ENCODE data around the gene HOXD9. TPM values are rescaled to one million over a fixed set of nuclear protein-coding genes. Genes with fewer than 3 reads are reported as not detected.

Gene HOXD9
- total RNA-seq, 2 experiments from 2014 or later: not detected

DNA sequence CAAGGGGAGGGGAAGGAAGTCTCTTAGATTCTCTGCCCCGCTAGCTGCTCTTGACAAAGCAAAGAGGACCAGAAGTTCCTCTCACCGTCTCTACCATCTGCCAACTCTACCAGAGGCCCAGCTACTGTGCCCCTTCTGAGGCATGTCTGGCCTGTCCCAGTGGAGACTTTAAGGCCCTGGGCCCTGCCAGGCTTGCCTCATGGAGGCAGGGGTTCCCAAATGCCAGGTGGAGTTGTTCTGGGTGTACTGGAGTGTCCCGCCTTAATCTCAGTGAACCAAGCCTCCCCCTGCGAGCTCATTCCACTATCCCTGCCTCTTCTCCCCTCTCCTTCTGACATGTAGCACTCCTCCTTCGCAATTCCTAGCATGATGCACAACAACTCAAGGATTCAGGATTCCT lies 20.7 kb upstream of the HOXD9 start:
- Mint-ChIP-seq H3K9me3 (no peaks in the 10 kb centered on the region), H3K27ac (no peak overlapping the region), H3K4me3 (no peak overlapping the region), H3K4me1 (ENCODE audit: low read depth) (peaks cover 25% of the 10 kb centered on the region), H3K27me3 (peaks cover 86% of the 10 kb centered on the region), H3K36me3 (peaks cover 2% of the 10 kb centered on the region)
- no peak for DNase-seq
- intact Hi-C loops (cut with micrococcal nuclease): no loop called here
- POLR2A ChIA-PET: no interaction called here
- CTCF ChIA-PET: interaction anchor here (1.3 to 1.4 kb wide), 2 partner anchors 25 to 412 kb away, joined by 5 to 6 read pairs; no protein-coding TSS in a partner anchor

DNA sequence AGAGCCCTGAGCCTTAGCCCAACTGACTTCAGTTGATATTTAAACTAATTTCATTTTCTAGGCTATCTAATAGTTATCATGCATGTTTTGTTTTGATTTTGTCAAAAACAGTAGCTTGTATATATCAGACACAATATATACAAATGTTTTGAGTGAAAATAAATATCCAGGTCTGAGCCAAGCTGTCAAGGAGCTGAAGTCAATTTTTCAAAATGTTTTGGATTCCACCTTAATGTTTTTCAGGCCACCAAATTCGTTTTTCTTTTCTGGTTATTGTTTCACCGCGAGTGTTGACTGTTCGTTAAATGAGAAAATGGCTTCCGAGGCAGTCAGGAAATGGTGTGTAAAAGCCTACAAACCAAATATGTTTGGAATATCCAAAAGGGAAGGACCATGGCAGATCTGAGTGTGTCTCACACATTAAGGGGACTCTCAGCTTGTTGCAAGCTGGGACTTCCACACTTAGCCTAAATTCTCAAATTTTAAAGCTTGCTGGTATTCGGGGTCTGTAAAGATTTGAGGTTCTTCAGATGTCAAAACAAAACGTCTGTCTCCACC lies 20.1 kb upstream of the HOXD9 start:
- CTCF ChIA-PET: interaction anchor here (0.6 to 1.4 kb wide), 4 partner anchors 9 to 413 kb away, joined by 3 to 6 read pairs (median 4); no protein-coding TSS in a partner anchor
- Mint-ChIP-seq H3K27ac (no peak overlapping the region), H3K36me3 (peaks cover 2% of the 10 kb centered on the region), H3K4me3 (no peak overlapping the region), H3K27me3 (peaks cover 85% of the 10 kb centered on the region), H3K9me3 (no peaks in the 10 kb centered on the region), H3K4me1 (ENCODE audit: low read depth) (peaks cover 27% of the 10 kb centered on the region)
- POLR2A ChIA-PET: no interaction called here
- no peak for DNase-seq
- intact Hi-C loops (cut with micrococcal nuclease): no loop called here

DNA sequence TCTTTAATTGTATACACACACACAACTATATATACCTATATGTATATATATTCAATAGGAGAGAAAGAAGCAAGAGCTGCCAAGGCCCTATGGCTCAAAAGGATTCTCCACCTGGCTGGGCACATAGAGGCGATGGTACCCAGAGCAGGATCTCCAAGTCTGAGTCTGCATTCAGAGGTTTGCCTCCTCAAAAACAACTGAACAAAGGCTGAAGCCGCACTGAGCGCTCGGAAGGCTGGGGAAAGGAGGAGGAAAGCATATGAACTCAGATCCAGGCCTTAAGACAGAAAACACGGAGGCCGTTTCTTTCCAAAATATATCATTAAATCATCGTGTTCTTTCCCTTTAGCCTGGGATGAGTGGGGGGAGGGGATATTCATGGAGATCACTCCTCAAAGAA lies 19.3 kb upstream of the HOXD9 start:
- H3K4me3 Mint-ChIP-seq: no peak overlapping the region
- H3K9me3 Mint-ChIP-seq: no peaks in the 10 kb centered on the region
- H3K4me1 Mint-ChIP-seq (ENCODE audit: low read depth): peaks cover 22% of the 10 kb centered on the region
- CTCF ChIA-PET: interaction anchor here (1.0 to 2.0 kb wide), 2 partner anchors 8 to 24 kb away, joined by 3 to 5 read pairs; no protein-coding TSS in a partner anchor
- peaks cover 2% of the 10 kb centered on the region for H3K36me3 Mint-ChIP-seq
- no peak overlapping the region for H3K27ac Mint-ChIP-seq
- POLR2A ChIA-PET: no interaction called here
- no peak for DNase-seq
- H3K27me3 Mint-ChIP-seq: peaks cover 79% of the 10 kb centered on the region
- intact Hi-C loops (cut with micrococcal nuclease): no loop called here

GRCh38 chr2:176103742-176104315 lies 18.7 kb upstream of the HOXD9 start:
- Mint-ChIP-seq H3K4me3 (no peak overlapping the region), H3K36me3 (peaks cover 3% of the 10 kb centered on the region), H3K4me1 (ENCODE audit: low read depth) (peaks cover 23% of the 10 kb centered on the region), H3K9me3 (no peaks in the 10 kb centered on the region), H3K27ac (no peak overlapping the region), H3K27me3 (peaks cover 80% of the 10 kb centered on the region)
- DNase-seq: no peak
- intact Hi-C loops (cut with micrococcal nuclease): no loop called here
- ChIA-PET CTCF (interaction anchor here (1.0 to 2.0 kb wide), 2 partner anchors 23 to 37 kb away, joined by 3 to 5 read pairs; no protein-coding TSS in a partner anchor), POLR2A (no interaction called here)

DNA sequence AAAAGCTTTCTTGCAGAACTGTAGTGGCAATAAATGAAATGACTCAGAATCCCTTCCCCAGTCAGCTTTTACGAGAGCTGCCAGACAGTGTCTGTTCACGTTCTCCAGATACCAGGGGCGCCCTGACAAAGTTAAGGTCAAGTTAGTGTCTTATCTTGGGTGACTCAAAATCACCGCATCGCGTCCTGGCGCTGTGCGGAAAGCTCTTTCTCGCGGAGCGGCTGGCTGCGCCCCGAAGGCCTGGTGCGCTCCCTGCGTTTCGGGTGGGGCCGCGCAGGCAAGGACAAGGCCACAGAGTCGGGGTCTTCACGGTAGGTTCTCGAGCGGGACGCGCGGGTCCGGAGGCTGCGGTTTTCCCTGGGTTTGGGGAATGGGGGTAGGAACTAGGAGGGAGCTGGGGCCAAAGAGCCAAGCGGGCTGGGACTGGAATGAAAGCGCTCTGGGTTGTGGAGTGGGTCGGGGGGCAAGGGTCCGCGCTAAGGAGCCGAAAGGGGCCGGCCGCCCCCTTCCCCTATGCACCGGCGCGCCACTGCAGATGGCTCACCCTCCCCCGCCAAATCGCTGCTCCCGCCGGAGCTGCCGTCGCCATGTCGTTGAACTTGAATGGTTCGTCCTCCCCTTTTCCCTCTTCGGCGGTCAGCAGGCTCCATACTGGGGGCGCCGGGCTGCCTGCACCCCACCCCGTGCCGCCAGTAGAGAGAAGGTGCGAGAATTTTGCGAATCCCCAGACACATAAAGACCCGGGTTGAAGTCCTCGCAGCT lies 18.0 kb upstream of the HOXD9 start:
- Mint-ChIP-seq H3K4me1 (ENCODE audit: low read depth) (peaks cover 30% of the 10 kb centered on the region), H3K36me3 (peaks cover 5% of the 10 kb centered on the region), H3K27me3 (peaks cover 80% of the 10 kb centered on the region), H3K9me3 (no peaks in the 10 kb centered on the region), H3K4me3 (no peak overlapping the region), H3K27ac (no peak overlapping the region)
- intact Hi-C loops (cut with micrococcal nuclease): no loop called here
- DNase-seq: no peak
- ChIA-PET CTCF (interaction anchor here (1.0 to 2.0 kb wide), 3 partner anchors 10 to 36 kb away, joined by 3 to 5 read pairs (median 3); no protein-coding TSS in a partner anchor), POLR2A (no interaction called here)

DNA sequence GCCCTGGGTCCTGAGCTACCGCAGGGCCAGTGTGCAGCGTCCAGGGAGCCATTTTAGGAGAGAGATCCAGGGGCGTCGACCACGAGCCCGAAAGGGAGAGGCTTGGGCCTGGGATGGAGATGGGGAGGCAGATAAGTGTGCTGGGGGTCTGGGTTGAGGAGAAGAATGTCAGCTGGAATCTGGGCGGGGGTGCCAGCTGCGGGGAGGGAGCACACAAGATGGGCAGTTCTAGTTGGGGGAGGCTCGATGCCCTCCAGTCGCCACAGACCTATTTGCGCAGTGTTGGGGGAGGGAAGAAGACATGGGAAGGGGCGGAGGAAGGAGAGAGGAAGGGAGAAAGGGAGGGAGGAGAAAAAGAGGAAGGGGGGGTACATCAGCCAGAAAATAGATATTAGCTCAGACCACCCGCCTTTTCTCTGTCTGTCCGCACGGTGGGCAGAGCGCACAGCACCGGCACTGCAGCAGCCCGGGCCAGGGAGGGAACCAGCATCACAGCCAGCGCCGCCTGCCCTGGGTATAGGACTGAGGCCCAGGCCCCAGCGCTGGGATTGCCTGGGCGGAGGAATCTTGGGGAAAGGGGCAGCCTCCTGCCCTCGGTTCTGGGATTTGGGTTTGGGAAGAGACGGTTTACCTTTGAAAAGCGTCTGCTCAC lies 17.3 kb upstream of the HOXD9 start:
- Mint-ChIP-seq H3K27ac (no peak overlapping the region), H3K36me3 (peaks cover 5% of the 10 kb centered on the region), H3K27me3 (peaks cover 84% of the 10 kb centered on the region), H3K4me3 (no peak overlapping the region), H3K9me3 (no peaks in the 10 kb centered on the region), H3K4me1 (ENCODE audit: low read depth) (peaks cover 30% of the 10 kb centered on the region)
- ChIA-PET CTCF (interaction anchor here (1.0 kb wide), 2 partner anchors 9 to 36 kb away, joined by 3 read pairs; no protein-coding TSS in a partner anchor), POLR2A (no interaction called here)
- intact Hi-C loops (cut with micrococcal nuclease): no loop called here
- DNase-seq: no peak

GRCh38 chr2:176105730-176106580 lies 16.6 kb upstream of the HOXD9 start:
- ChIA-PET POLR2A (no interaction called here), CTCF (no interaction called here)
- Mint-ChIP-seq H3K27me3 (peaks cover 82% of the 10 kb centered on the region), H3K4me1 (ENCODE audit: low read depth) (peaks cover 30% of the 10 kb centered on the region), H3K27ac (no peak overlapping the region), H3K9me3 (no peaks in the 10 kb centered on the region), H3K36me3 (peaks cover 5% of the 10 kb centered on the region), H3K4me3 (no peak overlapping the region)
- DNase-seq: no peak
- intact Hi-C loops (cut with micrococcal nuclease): no loop called here

DNA sequence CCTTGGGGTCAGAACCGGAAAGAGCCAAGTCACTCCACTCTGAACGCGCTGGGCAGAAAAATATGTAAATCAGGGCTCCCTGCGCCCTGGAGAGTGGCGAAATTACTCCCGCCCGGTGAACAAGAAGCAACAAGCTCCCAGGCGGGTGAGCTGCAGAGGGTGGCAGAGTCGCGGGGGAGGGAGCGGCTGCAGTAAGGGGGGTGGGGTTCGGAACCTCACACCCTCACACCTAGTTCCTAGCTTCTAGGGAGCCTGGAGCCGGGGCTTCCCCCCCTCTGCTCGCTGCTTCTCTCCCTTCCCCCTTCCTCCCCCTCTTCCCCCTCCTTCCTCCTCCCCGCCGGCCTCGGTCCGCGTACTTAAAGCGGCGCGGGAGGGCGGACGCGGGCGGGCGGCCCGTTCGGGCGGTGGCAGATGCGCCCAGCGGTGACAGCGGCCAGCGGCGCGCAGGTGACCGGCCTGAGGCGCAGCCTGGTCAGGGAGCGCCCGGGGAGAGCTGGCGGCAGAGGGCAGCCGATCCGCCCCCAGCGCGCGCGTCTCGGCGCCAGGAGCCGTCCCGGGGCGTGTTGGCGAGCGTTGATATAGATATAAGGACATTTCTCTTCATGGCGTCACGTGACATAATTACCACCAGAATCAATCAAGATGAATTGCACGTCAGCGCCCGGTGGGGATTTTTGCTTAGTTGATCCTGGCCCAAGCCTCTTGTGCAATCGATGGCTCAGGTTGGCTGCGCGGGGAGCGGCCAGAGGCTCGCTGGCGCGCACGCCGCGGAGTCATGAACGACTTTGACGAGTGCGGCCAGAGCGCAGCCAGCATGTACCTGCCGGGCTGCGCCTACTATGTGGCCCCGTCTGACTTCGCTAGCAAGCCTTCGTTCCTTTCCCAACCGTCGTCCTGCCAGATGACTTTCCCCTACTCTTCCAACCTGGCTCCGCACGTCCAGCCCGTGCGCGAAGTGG lies 15.7 kb upstream of the HOXD9 start, which contains the start of gene HOXD11:
TSS of gene HOXD11 (plus strand) at position 700 of the 959 bp plus-strand sequence. CDS start at position 776, 76 bp downstream.
- ChIA-PET CTCF (no interaction called here), POLR2A (no interaction called here)
- no peaks in the 10 kb centered on the region for H3K9me3 Mint-ChIP-seq
- H3K36me3 Mint-ChIP-seq: peaks cover 5% of the 10 kb centered on the region
- intact Hi-C loops (cut with micrococcal nuclease): no loop called here
- DNase-seq: no peak
- peaks cover 82% of the 10 kb centered on the region for H3K27me3 Mint-ChIP-seq
- no peak within 1 kb of the TSS for H3K27ac Mint-ChIP-seq
- H3K4me1 Mint-ChIP-seq (ENCODE audit: low read depth): peaks cover 30% of the 10 kb centered on the region
- peak within 1 kb of the TSS; percentile 12 for H3K4me3 Mint-ChIP-seq

DNA sequence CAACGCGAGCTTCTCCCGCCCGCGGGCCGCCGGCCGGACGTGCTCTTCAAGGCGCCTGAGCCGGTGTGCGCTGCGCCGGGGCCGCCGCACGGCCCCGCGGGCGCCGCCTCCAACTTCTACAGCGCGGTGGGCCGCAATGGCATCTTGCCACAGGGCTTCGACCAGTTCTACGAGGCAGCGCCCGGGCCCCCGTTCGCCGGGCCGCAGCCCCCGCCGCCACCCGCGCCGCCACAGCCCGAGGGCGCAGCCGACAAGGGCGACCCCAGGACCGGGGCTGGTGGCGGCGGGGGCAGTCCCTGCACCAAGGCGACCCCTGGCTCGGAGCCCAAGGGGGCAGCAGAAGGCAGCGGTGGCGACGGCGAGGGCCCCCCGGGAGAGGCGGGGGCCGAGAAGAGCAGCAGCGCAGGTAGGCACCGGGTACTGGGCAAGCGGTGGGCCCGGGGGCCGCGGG lies 14.8 kb upstream of the HOXD9 start:
- Mint-ChIP-seq H3K27me3 (peaks cover 80% of the 10 kb centered on the region), H3K9me3 (no peaks in the 10 kb centered on the region), H3K27ac (no peak overlapping the region), H3K36me3 (peaks cover 5% of the 10 kb centered on the region), H3K4me3 (no peak overlapping the region), H3K4me1 (ENCODE audit: low read depth) (peaks cover 30% of the 10 kb centered on the region)
- intact Hi-C loops (cut with micrococcal nuclease): no loop called here
- DNase-seq: no peak
- CTCF ChIA-PET: no interaction called here
- POLR2A ChIA-PET: no interaction called here

DNA sequence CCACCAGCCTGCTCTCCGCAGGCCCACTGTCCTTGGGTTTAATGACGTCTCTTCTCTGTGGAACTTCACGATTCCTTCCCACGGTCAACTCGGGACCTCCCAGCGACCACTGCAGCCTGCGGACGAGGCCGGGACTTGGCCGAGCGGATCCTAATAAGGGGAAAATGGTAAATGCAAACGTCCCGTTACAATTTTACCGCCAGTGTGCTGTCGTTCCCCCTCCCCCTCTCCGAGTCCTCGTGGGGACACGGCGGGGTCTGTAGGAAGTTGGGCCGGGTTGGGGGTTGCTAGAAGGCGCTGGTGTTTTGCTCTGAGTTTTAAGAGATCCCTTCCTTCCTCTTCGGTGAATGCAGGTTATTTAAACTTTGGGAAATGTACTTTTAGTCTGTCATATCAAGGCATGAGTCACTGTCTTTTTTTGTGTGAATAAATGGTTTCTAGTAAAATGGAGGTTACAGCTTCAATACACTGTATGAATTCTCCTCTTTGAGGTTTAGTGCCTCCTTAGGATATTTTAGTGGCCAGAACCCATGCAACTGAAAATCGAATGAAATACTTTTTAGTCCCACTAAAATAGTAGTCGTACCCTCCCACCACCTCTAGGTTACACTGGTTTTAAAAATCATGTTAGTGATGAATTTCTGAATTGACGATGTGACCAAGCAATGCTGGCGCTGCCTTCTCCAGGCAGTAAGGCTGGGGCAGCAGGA lies 13.2 kb upstream of the HOXD9 start:
- peaks cover 5% of the 10 kb centered on the region for H3K36me3 Mint-ChIP-seq
- H3K4me1 Mint-ChIP-seq (ENCODE audit: low read depth): peaks cover 26% of the 10 kb centered on the region
- no peak overlapping the region for H3K4me3 Mint-ChIP-seq
- ChIA-PET CTCF (interaction anchor here (1.6 to 1.8 kb wide), 3 partner anchors 11 to 346 kb away, joined by 7 to 8 read pairs (median 7); no protein-coding TSS in a partner anchor), POLR2A (no interaction called here)
- no peak overlapping the region for H3K27ac Mint-ChIP-seq
- intact Hi-C loops (cut with micrococcal nuclease): no loop called here
- peaks cover 84% of the 10 kb centered on the region for H3K27me3 Mint-ChIP-seq
- H3K9me3 Mint-ChIP-seq: no peaks in the 10 kb centered on the region
- no peak for DNase-seq

Measured in activated CD4-positive, alpha-beta memory T cell treated with anti-CD3 and anti-CD28 coated beads for 36 hours (primary cell).